Stimulated activated CD8-positive, alpha-beta memory T cell treated with anti-CD3 and anti-CD28 coated beads, Interleukin-2, amount 100 ng/mL, for 1 hour (primary cell): ENCODE measurements around the gene TNRC6C.

ENCODE experiments used
- DNase-seq, 2 donors: peaks; one replicate each; pipeline ENCODE4 v3.0.0-alpha.2; 2020; ENCODE audit warnings: low read depth in 2 of 2

TNRC6C gene

GRCh38 chr17:78124836-78125137 lies 166.3 kb downstream of the TNRC6C start:
- DNase-seq = no peak

DNA sequence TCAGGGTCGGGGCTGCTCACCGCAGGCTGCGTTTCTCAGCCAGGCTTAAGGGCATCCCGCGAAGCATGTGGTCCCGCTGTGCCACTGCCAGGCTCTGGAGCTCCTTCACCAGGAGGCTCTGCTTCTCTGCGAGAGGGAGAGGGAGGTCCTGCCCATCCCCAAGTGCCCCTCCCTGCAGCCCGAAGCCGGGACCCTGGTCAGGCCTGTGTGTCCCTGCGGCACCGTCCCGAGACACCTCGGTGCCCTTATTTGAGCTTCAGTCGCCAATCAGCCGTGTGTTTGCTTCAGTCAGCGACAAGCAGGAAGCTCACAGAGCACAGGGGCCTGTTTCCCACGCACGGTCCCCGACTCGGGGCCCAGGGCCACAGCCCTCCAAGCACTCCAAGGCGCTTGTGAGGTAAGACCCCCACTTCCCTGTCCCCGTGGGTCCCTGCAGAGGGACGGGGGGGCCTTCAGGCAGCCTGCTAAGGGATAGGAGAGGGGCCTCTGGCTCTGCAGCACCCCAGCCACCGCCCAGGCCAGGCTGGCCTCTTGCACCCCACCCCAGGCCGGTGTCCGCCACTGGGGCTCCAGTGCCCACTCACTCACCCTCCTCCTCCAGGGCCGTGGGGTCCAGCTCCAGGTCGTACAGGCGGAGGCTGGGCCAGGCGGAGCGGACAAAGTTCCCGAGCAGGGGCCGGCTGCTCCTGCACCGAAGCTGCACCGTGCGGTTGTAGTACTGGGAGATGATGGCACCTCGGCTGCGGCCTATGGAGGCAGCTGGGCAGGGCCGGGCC lies 166.8 kb downstream of the TNRC6C start:
- no peak for DNase-seq

DNA sequence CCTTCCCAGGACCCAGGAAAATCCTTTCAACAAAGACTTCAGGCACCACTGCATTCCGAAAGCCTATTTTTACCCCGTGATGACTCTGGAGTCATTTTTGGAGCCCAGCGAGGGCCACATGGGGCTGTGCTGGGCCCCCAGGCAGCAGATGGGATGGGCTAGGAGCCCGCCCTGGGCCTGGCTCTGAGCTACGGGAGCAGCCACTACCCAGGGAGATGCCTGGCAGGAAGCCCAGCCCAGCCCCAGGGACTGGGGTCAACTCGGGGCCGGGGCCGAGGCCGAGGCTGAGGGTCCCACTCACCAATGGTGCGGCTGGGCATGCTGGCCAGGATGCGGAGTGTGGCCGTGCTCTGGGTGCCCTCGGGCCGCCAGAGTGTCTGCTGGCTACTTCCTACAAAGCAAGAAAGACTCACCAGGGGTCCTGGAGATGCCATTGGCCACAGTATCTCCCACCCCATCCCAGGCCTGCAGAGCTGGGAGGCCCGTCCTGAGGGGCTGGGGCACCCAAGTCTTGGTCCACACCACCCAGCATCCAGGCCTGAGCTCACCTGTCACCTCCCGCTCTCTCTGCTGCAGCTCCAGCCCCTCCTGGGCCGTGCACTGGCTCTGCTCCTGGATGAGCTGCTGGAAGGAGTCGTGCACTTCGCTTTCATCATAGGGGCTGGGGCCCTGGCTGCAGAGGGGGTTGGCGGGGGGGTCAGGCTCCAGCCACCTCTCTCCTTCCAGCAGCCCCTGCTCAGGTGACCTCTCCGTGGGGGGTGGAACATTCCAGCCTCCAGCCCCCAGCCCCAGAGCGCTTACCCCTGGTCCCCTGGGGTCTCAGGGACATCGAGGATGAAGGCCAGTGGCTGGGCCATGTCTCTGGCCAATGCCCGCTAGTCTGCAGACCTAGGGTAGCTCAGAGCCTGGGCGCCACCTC lies 167.7 kb downstream of the TNRC6C start:
- DNase-seq = no peak

GRCh38 chr17:78126895-78127238 lies 168.4 kb downstream of the TNRC6C start:
- no peak for DNase-seq

GRCh38 chr17:78127239-78127887 lies 168.9 kb downstream of the TNRC6C start:
- DNase-seq = no peak

GRCh38 chr17:78127888-78128550 lies 169.5 kb downstream of the TNRC6C start:
- no peak for DNase-seq

DNA sequence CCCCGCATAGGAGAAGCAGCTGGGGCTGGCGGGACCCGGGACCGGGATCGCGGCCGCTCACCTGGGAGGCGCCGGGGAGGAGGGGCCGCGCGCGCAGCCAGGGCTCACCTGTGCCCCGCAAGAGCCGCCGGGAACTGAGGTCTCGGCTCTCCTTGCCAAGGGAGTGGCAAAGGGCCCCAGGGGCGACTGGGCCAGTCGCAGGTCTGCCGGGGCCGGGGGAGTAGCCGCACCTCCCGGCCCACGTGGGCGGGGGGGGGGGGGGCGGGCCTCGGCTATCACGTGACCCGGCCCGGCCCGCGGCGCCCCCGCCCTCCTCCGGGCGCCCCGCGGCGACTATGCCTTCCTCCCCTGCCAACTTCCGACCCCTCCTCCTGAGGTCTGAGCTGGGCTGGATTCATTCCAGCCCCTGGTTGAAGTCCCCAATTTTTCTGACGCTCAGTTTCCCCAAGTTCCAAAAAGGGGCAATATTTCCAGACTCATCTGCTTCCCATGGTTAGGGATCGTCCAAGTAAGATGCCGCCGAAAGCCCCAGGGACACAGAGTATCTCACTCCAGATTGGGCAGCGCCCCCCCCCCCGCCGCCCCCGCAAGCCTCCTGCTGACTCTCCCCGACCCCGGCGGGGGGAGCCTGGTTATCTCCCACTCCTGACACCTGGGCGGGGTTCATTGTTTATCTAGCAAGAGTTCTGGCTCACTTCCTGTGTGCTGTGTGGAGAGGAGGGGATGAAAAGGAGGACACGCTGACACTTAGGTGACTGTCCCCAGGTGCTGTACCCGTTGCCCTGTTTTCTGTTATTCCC lies 170.2 kb downstream of the TNRC6C start, which contains the start of gene TMC6:
TMC6 (minus strand) TSS at position 205 of the 800 bp plus-strand sequence. CDS start 1,923 bp downstream, outside the sequence.
- DNase-seq = peak in 1 of 2 donors; percentile 55

- no peak for DNase-seq
These were observed 171.0 kb downstream of the TNRC6C start for GRCh38 chr17:78129351-78130089.

- no peak for DNase-seq
These were observed 171.6 kb downstream of the TNRC6C start for GRCh38 chr17:78130090-78130436.

- DNase-seq = peak in 1 of 2 donors; percentile 63
These were observed 172.1 kb downstream of the TNRC6C start, which contains the start of gene TMC8 for GRCh38 chr17:78130437-78131101. TMC8 (plus strand) TSS chr17:78130771; CDS start chr17:78131589, 818 bp downstream.

DNA sequence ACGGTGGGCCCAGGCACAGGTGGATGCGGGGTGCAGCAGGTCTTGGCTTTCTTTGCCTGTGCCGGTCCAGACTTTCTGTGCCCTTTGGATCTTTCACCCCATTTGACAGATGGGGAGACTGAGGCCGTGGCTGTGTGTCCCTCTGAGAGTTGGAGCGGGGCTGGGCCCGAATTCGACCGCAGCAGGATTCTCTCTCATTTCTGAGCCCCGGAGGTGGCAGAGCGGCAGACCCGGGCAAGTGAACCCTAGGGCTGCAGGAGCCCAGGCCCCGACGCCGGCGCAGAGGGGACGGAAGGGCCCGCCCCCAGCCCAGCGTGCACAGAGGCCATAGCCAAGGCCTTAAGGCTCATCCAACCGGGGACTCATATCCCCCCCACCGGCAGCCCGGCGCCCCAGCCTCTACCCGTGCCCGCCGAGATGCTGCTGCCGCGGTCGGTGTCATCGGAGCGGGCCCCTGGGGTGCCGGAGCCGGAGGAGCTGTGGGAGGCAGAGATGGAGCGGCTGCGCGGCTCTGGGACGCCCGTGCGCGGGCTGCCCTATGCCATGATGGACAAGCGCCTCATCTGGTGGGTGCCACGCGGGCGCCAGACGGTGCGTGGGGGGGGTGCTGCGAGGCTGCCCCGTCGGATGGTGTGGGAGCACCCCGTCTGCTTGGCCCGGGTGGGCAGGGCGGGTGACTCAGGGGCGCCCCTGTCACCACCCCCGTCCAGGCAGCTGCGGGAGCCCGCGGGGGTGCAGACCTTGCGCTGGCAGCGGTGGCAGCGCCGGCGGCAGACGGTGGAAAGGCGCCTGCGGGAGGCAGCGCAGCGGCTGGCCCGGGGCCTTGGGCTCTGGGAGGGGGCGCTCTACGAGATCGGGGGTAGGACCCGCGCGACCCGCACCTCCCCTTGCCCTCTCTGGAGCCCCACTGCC lies 172.9 kb downstream of the TNRC6C start:
- DNase-seq = no peak

- DNase-seq = peak in 1 of 2 donors; percentile 50
These were observed 173.7 kb downstream of the TNRC6C start for GRCh38 chr17:78132084-78132676.

- DNase-seq = no peak
These were observed 174.3 kb downstream of the TNRC6C start for GRCh38 chr17:78132767-78133178.

DNA sequence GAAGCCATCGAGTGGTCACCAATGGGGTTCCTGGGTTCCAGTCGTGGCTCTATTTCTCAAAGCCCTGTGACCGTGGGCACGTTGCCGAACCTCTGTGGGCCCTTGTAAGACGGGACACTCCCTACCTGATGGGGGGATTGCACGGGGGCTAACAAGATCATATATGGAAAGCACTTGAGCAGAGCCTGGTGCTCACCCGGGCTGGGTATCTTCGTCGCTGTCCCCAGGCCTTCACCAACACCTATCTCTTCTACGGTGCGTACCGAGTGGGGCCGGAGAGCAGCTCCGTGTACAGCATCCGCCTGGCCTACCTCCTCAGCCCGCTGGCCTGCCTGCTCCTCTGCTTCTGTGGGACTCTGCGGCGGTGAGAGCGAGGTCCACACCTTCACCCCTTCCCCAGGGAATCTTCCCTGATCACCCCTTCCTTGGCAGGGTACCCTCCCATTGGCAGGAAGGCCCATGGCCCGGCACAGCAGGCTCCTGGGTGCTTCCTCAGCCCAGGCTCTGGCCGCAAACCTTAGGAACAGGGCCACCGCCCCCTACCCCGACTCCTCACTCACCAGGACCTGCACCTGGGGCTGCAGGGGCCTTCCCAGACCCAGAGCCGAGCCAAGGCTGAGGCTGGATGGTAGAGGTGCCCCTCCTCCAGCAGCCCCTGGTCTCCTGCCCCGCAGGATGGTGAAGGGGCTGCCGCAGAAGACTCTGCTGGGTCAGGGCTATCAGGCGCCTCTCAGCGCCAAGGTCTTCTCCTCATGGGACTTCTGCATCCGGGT lies 174.9 kb downstream of the TNRC6C start:
- no peak for DNase-seq

DNA sequence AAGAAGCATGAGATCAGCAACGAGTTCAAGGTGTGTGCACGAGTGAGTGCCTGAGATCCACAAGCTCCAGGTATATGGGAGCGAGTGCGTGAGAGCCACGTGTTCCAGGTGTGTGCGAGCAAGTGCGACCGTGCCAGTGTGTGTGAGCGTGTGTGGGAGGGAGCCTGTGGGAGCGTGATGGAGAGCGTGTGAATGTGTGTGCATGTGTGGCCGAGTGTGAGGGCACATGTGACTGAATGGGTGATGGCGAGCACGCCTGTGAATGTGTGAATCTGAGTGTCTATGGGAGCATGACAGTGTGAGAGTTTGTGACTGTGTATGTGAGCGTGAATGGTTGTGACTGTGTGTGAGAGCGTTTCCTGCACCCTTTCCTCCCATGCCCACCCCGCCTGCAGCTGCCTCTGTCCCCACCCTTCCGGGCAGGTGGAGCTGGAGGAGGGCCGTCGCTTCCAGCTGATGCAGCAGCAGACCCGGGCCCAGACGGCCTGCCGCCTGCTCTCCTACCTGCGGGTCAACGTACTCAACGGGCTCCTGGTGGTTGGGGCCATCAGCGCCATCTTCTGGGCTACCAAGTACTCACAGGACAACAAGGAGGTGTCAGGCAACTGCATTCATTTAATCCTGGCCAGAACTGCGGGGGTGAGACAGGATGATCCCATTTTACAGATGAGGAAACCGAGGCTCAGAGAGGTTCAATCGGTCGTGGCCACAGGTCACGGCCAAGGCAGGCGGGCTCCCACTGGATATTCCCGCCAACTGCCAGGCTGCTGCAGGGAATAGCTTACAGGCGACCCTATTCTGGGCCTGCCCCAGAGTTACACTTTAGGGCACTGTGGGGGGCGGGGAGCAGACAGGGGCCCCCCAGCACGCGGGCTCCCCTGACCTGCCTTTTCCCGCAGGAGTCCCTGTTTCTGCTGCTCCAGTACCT lies 175.7 kb downstream of the TNRC6C start:
- DNase-seq = peak in 1 of 2 donors; percentile 62

- no peak for DNase-seq
These were observed 176.4 kb downstream of the TNRC6C start for GRCh38 chr17:78134899-78135385.
